GM20431 (cell line): ENCODE results near the gene FZR1.

Experiments used
- in situ Hi-C: fragments of 300-500 bp; cut with MseI, MboI; formaldehyde crosslinking; loops from one replicate; pipeline ENCODE4 v1.15.0; 2020; ENCODE audit warnings: low sequenced_read_pairs; ENCODE audit not compliant: unreplicated experiment

FZR1 gene

GRCh38 chr19:3538965-3539755, 33.0 kb downstream of the FZR1 start, which contains the start of gene TEKTIP1:
TEKTIP1 (plus strand) TSS chr19:3539174; CDS start chr19:3539178, 4 bp downstream.
- in situ Hi-C loops, result no loop called here

GRCh38 chr19:3539756-3540118, 33.6 kb downstream of the FZR1 start:
- in situ Hi-C loops, result no loop called here

- in situ Hi-C loops, result no loop called here
Observed at GRCh38 chr19:3543150-3544057, 37.3 kb downstream of the FZR1 start.

DNA sequence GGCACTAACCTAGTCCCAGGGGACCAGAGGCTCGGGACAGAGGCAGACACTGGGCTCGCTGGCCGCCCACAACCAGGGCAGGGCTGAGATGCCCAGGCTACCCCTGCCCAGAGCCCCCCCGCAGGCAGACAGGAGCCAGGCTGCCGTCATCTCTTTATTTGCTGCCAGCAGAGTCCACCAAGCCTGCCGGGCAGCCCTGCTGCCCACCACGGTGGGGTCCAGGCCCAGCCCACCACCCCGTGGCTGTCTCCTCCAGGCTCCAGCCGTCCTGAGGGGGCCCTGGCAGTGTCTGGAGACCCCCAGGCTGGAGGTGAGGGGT, 37.9 kb downstream of the FZR1 start:
- in situ Hi-C loops, result no loop called here

DNA sequence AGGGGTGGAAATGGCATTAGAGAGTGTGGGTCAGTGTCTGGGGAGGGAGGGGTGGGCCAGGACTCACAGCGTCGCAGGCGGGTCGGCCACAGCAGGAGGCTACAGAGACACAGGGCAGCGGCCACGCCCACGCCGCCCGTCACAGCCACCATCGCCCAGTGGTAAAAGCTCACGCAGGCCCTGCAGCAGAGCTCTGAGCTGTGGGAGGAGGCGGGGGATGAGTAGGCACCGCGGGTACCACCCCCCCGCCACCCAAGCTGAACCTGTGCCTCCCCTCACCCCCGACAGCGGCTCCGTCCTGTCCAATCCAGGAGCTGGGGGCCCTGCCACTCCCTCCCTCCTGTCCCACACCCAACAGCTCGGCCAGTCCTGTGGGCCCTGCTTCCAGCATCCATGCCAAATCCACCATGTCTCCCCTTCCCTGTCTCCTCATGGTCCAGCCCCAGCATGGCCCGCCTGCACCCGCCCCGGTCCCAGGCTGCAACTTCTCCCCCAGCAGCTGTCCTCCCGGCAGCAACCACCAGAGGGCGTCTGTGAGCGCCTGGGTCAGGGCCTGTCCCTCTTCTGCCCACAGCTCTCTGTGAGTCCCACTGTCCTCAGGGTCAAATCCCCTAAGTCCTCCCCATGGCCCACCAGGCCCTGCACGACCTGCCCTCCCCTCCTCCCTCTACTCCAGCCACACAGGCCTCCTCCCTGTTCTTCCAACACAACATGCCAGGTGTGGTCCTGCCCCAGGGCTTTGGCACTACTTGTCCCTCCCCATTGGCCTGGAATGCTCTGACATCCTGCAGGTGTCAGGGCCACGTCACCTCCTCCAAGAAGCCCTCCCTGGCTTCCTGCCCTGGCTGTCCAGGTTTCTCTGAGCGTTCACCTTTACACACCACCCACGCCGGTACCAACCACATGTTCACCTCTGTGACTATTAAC, 38.9 kb downstream of the FZR1 start:
- in situ Hi-C loops, result no loop called here

- in situ Hi-C loops, result no loop called here
Observed at GRCh38 chr19:3545669-3546034, 39.5 kb downstream of the FZR1 start.

- in situ Hi-C loops, result no loop called here
Observed at GRCh38 chr19:3546119-3546518, 40.0 kb downstream of the FZR1 start.

DNA sequence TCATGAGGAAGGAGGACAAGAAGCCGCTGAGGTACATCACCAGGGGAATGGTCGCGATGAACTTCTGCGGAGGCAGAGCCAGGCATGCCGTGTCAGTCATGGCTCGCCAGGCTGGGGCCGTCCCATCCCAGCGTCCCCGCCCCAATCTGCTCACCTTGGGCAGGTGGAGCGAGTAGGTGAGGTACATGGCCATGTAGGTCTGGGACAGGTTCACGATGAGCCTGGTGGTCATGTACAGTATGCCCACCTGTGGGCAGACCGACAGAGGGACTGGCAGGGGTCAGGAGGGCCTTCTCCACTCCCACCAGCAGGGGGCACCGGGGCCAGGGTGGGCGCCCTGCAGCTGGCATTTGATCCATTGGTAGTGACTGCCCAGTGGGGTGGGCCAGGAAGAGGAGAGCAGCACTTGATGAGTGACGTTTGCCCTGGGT, 41.2 kb downstream of the FZR1 start:
- in situ Hi-C loops, result no loop called here

DNA sequence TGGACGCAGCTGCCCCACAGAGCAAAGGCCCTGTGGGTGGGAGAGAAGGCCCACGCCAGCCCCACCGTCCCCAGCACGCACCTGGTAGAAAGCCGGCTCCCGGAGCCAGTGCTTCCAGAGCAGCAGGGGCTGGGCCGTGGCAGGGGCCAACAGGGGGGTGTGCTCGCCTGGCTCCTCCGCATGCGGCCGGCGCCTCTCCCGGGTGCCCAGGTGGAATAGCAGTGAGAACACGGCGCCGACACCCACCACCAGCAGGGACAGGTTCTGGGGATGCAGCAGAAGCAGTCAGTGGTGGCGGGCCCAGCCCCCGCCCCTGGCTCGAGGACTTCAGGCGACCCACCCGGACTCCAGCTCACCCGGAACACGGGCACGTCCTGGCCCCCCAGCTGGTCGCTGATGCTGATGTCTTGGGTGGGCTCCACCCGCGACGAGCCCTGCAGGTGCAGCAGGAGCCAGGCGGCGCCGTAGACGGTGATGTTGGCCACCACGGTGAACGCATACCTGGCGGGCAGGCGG, 41.7 kb downstream of the FZR1 start:
- in situ Hi-C loops, result no loop called here

- in situ Hi-C loops, result no loop called here
Observed at GRCh38 chr19:3548606-3549005, 42.5 kb downstream of the FZR1 start.

- in situ Hi-C loops, result no loop called here
Observed at GRCh38 chr19:3549816-3550215, 43.7 kb downstream of the FZR1 start.

DNA sequence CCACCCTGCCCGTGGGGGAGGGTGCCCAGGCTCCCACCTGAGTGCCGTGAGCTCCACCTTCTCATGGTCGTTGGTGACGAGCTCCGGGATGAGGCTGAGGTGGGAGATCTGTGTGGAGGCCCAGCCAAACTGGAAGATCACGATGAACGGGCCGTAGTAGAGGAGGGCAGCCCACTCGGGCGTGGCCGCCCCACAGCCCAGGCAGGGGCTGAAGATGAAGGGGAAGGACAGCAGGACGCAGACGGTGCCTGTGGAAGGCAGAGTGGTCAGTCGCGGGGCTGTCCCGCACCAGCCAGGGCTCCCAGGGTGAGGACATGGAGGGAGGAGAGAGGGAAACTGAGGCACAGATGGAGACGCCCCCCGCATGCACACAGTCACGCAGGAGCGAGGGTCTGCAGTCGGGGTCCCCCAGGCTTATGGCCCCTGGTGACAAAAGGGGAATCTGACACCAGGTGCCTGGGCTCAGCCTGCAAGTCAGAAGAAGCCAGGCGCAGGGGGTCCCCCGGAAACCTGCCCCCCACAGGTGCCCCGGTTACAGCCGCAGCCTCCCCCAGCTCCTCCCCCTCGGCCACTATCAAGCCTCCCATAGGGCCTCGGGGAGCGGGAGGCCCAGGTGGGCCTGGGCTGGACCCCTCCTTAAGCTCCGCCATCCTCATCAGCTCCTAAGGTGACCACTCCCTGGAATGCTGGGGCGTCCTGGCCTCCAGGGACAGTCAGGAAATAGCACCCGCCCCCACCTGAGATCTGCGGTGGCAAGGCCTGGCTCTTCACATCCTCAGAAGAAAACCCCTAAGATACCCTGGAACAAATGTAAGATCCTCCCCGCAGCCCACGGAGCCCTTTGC, 45.1 kb downstream of the FZR1 start:
- in situ Hi-C loops, result no loop called here

DNA sequence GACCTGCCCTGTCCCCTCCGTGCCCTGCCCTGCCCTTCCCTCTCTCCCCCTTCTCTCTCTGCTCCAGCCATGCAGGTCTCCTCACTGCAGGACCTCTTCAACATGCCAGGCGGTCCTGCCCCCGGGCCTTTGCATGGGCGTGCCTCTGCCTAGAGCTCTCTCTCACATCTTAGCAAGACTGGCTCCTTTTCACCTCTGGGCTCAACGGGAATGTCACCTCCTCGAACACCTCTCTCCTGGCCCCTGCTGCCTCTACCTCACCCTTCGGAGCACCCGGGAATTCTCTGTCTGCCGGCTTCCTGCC, 45.6 kb downstream of the FZR1 start:
- in situ Hi-C loops, result no loop called here

GRCh38 chr19:3554254-3555083, 48.4 kb downstream of the FZR1 start:
- in situ Hi-C loops, result no loop called here

DNA sequence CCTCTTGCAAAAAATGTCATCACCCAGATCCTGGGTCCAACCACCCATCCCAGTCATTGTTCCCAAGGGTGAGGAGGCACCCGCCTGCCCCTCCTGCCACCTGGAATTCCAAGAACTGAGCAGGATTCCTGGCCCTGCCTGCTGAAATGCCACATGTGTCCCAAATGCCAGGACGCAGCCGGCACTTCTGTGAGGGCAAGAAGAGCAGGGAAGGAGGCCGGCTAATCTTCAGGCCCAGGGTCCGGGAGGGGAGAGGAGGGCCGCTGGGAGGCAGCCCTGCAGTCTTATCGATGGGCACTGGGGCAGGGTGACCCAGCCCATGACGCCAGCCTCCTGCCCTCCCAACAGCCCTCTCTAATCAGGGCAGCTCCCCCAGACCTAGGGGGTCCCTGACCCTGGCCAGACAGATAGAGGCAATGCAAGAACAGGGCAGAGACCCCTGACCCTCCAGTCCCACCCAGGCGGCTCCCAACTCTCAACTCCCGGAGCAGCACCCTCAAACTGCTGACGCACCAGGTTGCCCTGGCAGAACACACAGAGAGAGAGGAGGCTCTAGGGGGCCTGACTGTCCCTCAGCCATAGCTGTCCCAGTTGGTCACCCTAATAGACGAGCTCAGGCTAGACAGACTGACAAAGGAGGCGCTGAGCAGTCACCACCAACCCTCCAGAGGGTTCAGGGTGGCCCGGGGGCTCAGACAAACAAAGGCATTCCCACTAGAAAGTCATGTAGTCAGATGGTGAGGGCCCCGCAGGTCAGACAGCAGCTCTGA, 49.7 kb downstream of the FZR1 start:
- in situ Hi-C loops, result no loop called here

GRCh38 chr19:3556423-3556977, 50.4 kb downstream of the FZR1 start:
- in situ Hi-C loops, result no loop called here

GRCh38 chr19:3556978-3557460, 50.9 kb downstream of the FZR1 start:
- in situ Hi-C loops, result no loop called here
